Tibial artery (tissue), 4 donors: ENCODE data around the gene SEMA5A.

Experiments used
- DNase-seq, 2 donors: peaks; one replicate each; pipeline ENCODE4 v3.0.0-alpha.2; 2019
- H3K27ac ChIP-seq, 2 donors: fragments of 200-600 bp; sonication (generic) in 1 of 2; 1 replicate in 1 of 2; 2 replicates in 1 of 2; pipeline ENCODE4 v1.5.1; 2018 to 2019; ENCODE audit warnings: mild to moderate bottlenecking in 1 of 2
- H3K27me3 ChIP-seq, 2 donors: fragments of 200-600 bp; sonication (generic) in 1 of 2; one replicate each; pipeline versions ENCODE4 v1.5.1 to v1.6.0; 2016 to 2019
- H3K36me3 ChIP-seq, 3 donors: fragments of 200-600 bp; sonication (generic) in 2 of 3; one replicate each; pipeline ENCODE4 v1.5.1; 2016 to 2019; ENCODE audit warnings: mild to moderate bottlenecking in 2 of 3
- H3K4me1 ChIP-seq, 4 donors: fragments of 200-600 bp; sonication (generic) in 2 of 4; 1 replicate in 3 of 4; 2 replicates in 1 of 4; pipeline ENCODE4 v1.5.1; 2016 to 2019
- H3K4me3 ChIP-seq, 2 donors: fragments of 200-600 bp; sonication (generic) in 1 of 2; 1 replicate in 1 of 2; 2 replicates in 1 of 2; pipeline ENCODE4 v1.5.1; 2018 to 2019; ENCODE audit warnings: mild to moderate bottlenecking in 2 of 2
- H3K9me3 ChIP-seq, 3 donors: fragments of 200-600 bp; sonication (generic) in 1 of 3; one replicate each; pipeline ENCODE4 v1.5.1; 2016 to 2019
- intact Hi-C: fragments of 100-400 bp; cut with DNase I; formaldehyde crosslinking; loops from one replicate; pipeline ENCODE4 v1.15.0; 2023; ENCODE audit warnings: low total_unique reads
- TF ChIP-seq, protein P1 (sequence below), 2 experiments: fragments of 200-600 bp in 1 of 2; fragments of 450-650 bp in 1 of 2; IDR thresholded peaks; one replicate each; pipeline ENCODE4 v1.5.1; 2017 to 2019; ENCODE audit warnings: antibody characterized with exemption in 2 of 2, mild to moderate bottlenecking in 1 of 2, moderate library complexity in 1 of 2

Gene SEMA5A

GRCh38 chr5:9507974-9508373 lies 37.9 kb downstream of the SEMA5A start:
- no peak overlapping the region for H3K27ac ChIP-seq
- TF ChIP-seq, protein P1, sequence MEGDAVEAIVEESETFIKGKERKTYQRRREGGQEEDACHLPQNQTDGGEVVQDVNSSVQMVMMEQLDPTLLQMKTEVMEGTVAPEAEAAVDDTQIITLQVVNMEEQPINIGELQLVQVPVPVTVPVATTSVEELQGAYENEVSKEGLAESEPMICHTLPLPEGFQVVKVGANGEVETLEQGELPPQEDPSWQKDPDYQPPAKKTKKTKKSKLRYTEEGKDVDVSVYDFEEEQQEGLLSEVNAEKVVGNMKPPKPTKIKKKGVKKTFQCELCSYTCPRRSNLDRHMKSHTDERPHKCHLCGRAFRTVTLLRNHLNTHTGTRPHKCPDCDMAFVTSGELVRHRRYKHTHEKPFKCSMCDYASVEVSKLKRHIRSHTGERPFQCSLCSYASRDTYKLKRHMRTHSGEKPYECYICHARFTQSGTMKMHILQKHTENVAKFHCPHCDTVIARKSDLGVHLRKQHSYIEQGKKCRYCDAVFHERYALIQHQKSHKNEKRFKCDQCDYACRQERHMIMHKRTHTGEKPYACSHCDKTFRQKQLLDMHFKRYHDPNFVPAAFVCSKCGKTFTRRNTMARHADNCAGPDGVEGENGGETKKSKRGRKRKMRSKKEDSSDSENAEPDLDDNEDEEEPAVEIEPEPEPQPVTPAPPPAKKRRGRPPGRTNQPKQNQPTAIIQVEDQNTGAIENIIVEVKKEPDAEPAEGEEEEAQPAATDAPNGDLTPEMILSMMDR (IDR thresholded peaks at IDR 0.05) = no peak

DNA sequence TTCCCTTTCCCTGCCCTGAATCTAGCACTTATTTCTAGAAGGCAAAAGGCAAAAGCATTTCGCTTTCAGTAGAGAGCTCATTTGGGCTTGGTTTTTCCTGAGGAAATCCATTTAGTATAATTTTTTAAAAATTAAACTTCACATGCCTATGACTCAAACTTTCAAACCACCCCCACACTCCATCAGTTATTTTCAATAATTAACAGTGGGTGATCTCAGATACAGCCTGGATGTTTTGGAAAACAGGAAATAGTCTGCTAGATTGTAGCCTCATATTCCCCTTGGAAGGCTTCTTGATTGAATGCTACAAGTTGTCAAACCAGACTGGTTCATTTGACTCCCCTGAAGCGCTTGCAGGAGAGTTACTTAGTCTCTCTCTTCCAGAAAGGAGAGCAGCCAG lies 40.6 kb downstream of the SEMA5A start:
- Histone ChIP-seq H3K4me3 (no peak overlapping the region), H3K9me3 (no peaks in the 10 kb centered on the region), H3K4me1 (no peaks in the 10 kb centered on the region), H3K27me3 (no peaks in the 10 kb centered on the region), H3K36me3 (no peaks in the 10 kb centered on the region), H3K27ac (no peak overlapping the region)
- DNase-seq = no peak
- intact Hi-C loops = no loop called here
- TF ChIP-seq, protein P1 (IDR thresholded peaks at IDR 0.05) = no peak

More at GRCh38 chr5:9507974-9508373, 37.9 kb downstream of the SEMA5A start:
- DNase-seq = no peak
- Histone ChIP-seq H3K27me3 (no peaks in the 10 kb centered on the region), H3K4me1 (no peaks in the 10 kb centered on the region), H3K36me3 (no peaks in the 10 kb centered on the region), H3K4me3 (no peak overlapping the region), H3K9me3 (no peaks in the 10 kb centered on the region)
- intact Hi-C loops = no loop called here

DNA sequence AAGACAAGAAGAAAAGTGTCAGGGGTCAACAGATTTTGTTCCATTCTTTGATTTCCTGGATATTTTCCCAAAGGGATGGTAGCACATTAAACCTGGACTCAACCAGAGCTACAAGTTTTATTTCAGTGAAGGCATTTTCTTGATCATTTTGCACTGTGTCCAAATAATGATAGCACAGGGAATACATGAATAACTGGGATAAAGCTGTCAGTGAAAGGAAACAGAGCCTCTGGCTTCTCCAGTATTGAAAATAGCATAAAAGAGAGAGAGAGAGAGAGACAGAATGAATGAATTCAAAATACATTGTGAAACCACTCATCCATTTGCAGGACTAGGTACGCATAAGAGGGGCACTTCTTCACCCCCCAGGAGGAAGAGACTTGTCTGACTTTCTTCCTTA lies 43.0 kb downstream of the SEMA5A start:
- TF ChIP-seq, protein P1 (IDR thresholded peaks at IDR 0.05) = no peak
- Histone ChIP-seq H3K4me3 (no peak overlapping the region), H3K9me3 (no peaks in the 10 kb centered on the region), H3K27me3 (no peaks in the 10 kb centered on the region), H3K27ac (no peak overlapping the region), H3K36me3 (no peaks in the 10 kb centered on the region), H3K4me1 (no peaks in the 10 kb centered on the region)
- no peak for DNase-seq
- intact Hi-C loops = no loop called here

DNA sequence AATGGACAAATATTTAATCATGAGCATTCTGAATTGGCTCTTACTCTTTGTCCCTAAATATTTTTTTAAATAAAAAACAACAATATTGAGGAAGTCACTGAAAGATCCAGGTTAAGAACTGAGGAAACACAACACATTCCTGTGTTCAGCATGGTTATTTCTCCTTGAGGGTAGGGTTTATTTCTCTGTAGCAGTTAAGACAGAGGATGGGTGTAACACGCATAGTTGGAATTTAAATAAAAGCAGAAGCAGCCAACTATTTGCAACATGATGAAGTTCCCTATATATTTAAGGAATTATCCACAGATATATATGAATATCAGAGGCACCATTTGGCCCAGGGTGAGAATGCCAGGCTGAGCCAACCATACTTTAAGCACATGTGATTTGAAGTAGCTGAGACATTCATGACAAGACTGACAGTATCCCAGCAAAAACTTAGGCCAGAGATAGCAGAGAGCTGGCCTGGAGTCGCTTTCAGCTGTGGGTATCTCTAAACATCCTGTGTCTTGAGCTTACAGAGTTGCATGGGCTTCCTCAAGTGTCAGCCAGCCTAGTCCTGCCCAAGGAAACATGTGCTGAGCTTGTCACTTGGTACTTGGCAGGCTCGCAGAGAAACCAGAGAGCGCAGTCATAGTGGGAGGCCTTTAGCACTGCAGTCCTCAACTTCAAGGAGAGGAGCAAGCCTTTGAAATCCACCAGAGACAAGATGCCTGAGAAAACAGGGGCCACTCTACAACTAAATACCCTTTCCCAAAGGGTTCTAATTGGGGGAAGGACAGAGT lies 43.6 kb downstream of the SEMA5A start:
- Histone ChIP-seq H3K27me3 (no peaks in the 10 kb centered on the region), H3K27ac (no peak overlapping the region), H3K4me3 (no peak overlapping the region), H3K4me1 (no peaks in the 10 kb centered on the region), H3K9me3 (no peaks in the 10 kb centered on the region), H3K36me3 (no peaks in the 10 kb centered on the region)
- TF ChIP-seq, protein P1 (IDR thresholded peaks at IDR 0.05) = no peak
- no peak for DNase-seq
- intact Hi-C loops = no loop called here

DNA sequence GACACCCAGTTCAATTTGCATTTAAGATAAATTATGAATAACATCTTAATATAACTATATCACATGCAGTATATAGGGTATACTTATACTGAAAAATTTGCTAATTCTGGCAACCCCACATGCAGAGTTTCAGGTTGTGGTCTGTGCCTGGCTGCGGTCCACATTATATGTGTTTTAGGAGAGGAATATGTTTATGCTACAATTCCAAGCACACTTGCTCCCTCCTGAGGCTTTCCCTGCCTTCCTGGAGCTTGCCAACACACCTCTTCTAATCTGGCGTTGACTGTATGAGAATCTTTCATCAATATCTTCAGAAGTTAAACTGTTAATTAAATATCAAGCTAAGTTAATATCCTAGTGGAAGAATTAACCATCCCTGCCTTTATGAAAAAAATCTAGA lies 45.2 kb downstream of the SEMA5A start:
- TF ChIP-seq, protein P1 (IDR thresholded peaks at IDR 0.05) = no peak
- Histone ChIP-seq H3K27me3 (no peaks in the 10 kb centered on the region), H3K36me3 (no peaks in the 10 kb centered on the region), H3K4me3 (no peak overlapping the region), H3K27ac (no peak overlapping the region), H3K4me1 (no peaks in the 10 kb centered on the region), H3K9me3 (no peaks in the 10 kb centered on the region)
- DNase-seq = no peak
- intact Hi-C loops = no loop called here
